K562 (cell line): ENCODE measurements around the gene KAT14. TPM values are rescaled to one million over a fixed set of nuclear protein-coding genes. Genes with fewer than 3 reads are reported as not detected.

Source experiments
- ATAC-seq: fragments of 200-7000 bp; cut with Tn5 transposase; 3 replicates; pipeline ENCODE4 v1.9.1; 2020; ENCODE audit warnings: moderate library complexity
- BruUV-seq: library from RNA; stranded (reverse); fragments of 400-500 nt; replicated peaks from 2 replicates; lab custom pipeline; 2021; lab: Mats Ljungman, UMichigan
- CTCF ChIA-PET: fragments of 300-600 bp; formaldehyde crosslinking; extraction: SDS; loops from one replicate; lab custom pipeline; 2021; ENCODE audit warnings: low intra/inter-chr PET ratio; lab: Yijun Ruan, JAX
- POLR2A ChIA-PET: fragments of 300-600, 350-650 bp; sonication (Branson Sonifier 250); formaldehyde crosslinking; extraction: SDS; loops from one replicate; lab custom pipeline; 2021; ENCODE audit warnings: antibody characterized with exemption, inconsistent platforms; lab: Yijun Ruan, JAX
- DNase-seq, 4 experiments: peaks; one replicate each; pipeline versions ENCODE4 v3.0.0 to v3.0.0-alpha.2; 2011 to 2018; ENCODE audit warnings: low spot score in 3 of 4, mixed read lengths in 3 of 4; ENCODE audit errors: extremely low read depth in 1 of 4
- FAIRE-seq: peaks from 2 replicates; lab custom pipeline; 2011; peaks lifted over from hg19 to GRCh38; lab: Jason Lieb, UNC
- H2AFZ ChIP-seq: 2 replicates; pipeline ENCODE4 v1.6.0; 2011; ENCODE audit warnings: low read depth, low read length, control low read depth, inconsistent platforms
- H3K27ac ChIP-seq: fragments of 200-600 bp; 3 replicates; pipeline ENCODE4 v1.8.0; 2011; ENCODE audit warnings: low read depth, mild to moderate bottlenecking, control low read depth, inconsistent platforms, low read length, moderate library complexity, mixed read lengths; ENCODE audit errors: extremely low read depth
- H3K27me3 ChIP-seq, 2 experiments: fragments of 300-600 bp in 1 of 2; 2 replicates in 1 of 2; 3 replicates in 1 of 2; pipeline versions ENCODE4 v1.6.0 to v1.8.0; 2011; ENCODE audit warnings: inconsistent platforms in 2 of 2, low read length in 2 of 2, mild to moderate bottlenecking in 1 of 2, mixed read lengths in 1 of 2, moderate library complexity in 1 of 2; ENCODE audit not compliant: control insufficient read depth in 2 of 2, insufficient read depth in 2 of 2
- H3K36me3 ChIP-seq: fragments of 300-600 bp; 3 replicates; pipeline ENCODE4 v1.8.0; 2011; ENCODE audit warnings: mild to moderate bottlenecking, low read length, inconsistent platforms; ENCODE audit not compliant: control insufficient read depth, insufficient read depth
- H3K4me1 ChIP-seq, 2 experiments: fragments of 200-600 bp in 1 of 2; replicated peaks in 1 of 2; 2 replicates in 1 of 2; 3 replicates in 1 of 2; pipeline versions ENCODE4 v1.5.1 to v1.8.0; 2011; ENCODE audit warnings: inconsistent platforms in 2 of 2, low read length in 2 of 2, mild to moderate bottlenecking in 1 of 2, mixed read lengths in 1 of 2, moderate library complexity in 1 of 2; ENCODE audit not compliant: control insufficient read depth in 2 of 2, insufficient read depth in 2 of 2
- H3K4me2 ChIP-seq: 2 replicates; pipeline ENCODE4 v1.6.1; 2011; ENCODE audit warnings: low read length, control low read depth, inconsistent platforms, mixed read lengths; ENCODE audit not compliant: insufficient read depth
- H3K4me3 ChIP-seq: fragments of 200-600 bp; sonication (generic), shearing (Covaris generic); 2 replicates; pipeline ENCODE4 v1.5.1; 2016; ENCODE audit warnings: control low read depth, inconsistent platforms
- H3K79me2 ChIP-seq: fragments of 200-600 bp; 3 replicates; pipeline ENCODE4 v1.8.0; 2011; ENCODE audit warnings: low read length, inconsistent platforms; ENCODE audit not compliant: control insufficient read depth, insufficient read depth
- H3K9ac ChIP-seq, 2 experiments: 2 replicates each; pipeline versions ENCODE4 v1.6.0 to v1.6.1; 2011; ENCODE audit warnings: low read depth in 2 of 2, low read length in 2 of 2, control low read depth in 1 of 2, inconsistent platforms in 1 of 2, mild to moderate bottlenecking in 1 of 2, mixed read lengths in 1 of 2; ENCODE audit not compliant: insufficient read depth in 1 of 2
- H3K9me1 ChIP-seq: one replicate; pipeline ENCODE4 v1.6.0; 2011; ENCODE audit warnings: inconsistent platforms, mild to moderate bottlenecking, low read length, moderate library complexity; ENCODE audit not compliant: control insufficient read depth, insufficient read depth
- H3K9me3 ChIP-seq: replicated peaks from 2 replicates; pipeline ENCODE4 v1.5.1; 2011; ENCODE audit warnings: low read depth, low read length, inconsistent platforms; ENCODE audit not compliant: control insufficient read depth, insufficient read depth
- H4K20me1 ChIP-seq: replicated peaks from 2 replicates; pipeline ENCODE4 v1.6.1; 2011; ENCODE audit warnings: low read length, inconsistent platforms, mixed read lengths; ENCODE audit not compliant: control insufficient read depth, insufficient read depth
- BMI1 ChIP-seq: fragments of 150-350 bp; IDR thresholded peaks from 2 replicates; pipeline ENCODE4 v1.6.1; 2014; ENCODE audit warnings: low read length
- BRF1 ChIP-seq: IDR thresholded peaks from 3 replicates; pipeline ENCODE4 v1.6.1; 2011; ENCODE audit warnings: borderline replicate concordance, mild to moderate bottlenecking; ENCODE audit not compliant: insufficient read length; ENCODE audit errors: extremely low read depth
- DLX4 ChIP-seq: fragments of 250-450 bp; sonication (Bioruptor Pico); IDR thresholded peaks from 2 replicates; pipeline ENCODE4 v1.6.1; 2021; ENCODE audit warnings: mild to moderate bottlenecking
- ESRRB ChIP-seq: fragments of 250-450 bp; sonication (Bioruptor Pico); IDR thresholded peaks from 2 replicates; pipeline ENCODE4 v1.5.0; 2020; ENCODE audit warnings: mild to moderate bottlenecking, moderate library complexity, borderline replicate concordance
- GTF2E2 ChIP-seq: fragments of 200-800 bp; sonication (Bioruptor generic); IDR thresholded peaks from 2 replicates; pipeline ENCODE4 v1.6.1; 2016; ENCODE audit warnings: missing genetic modification characterization, missing compliant biosample characterization
- KLF16 ChIP-seq: IDR thresholded peaks from 2 replicates; pipeline ENCODE4 v1.6.1; 2016; ENCODE audit warnings: antibody characterized with exemption
- NCOA6 ChIP-seq: fragments of 450-650 bp; IDR thresholded peaks from 2 replicates; pipeline ENCODE4 v1.6.1; 2017; ENCODE audit warnings: mild to moderate bottlenecking
- PKNOX1 ChIP-seq: fragments of 450-650 bp; IDR thresholded peaks from 2 replicates; pipeline ENCODE4 v1.6.1; 2016
- SMARCB1 ChIP-seq: IDR thresholded peaks from 2 replicates; pipeline ENCODE4 v1.6.1; 2011; ENCODE audit warnings: improper control_type of control experiment, low read depth; ENCODE audit not compliant: insufficient read length
- U2AF2 ChIP-seq: fragments of 200-400 bp; formaldehyde crosslinking; optimal IDR thresholded peaks from 2 replicates; pipeline ENCODE3; 2017; ENCODE audit warnings: low read depth, mild to moderate bottlenecking, low read length
- WHSC1 ChIP-seq: IDR thresholded peaks from one replicate; pipeline ENCODE4 v1.6.1; 2012; ENCODE audit warnings: low read length, control low read depth, inconsistent platforms
- WGBS: fragments of 100-300 bp; shearing (Covaris generic); methylation state at CpG from one replicate; pipeline ENCODE4 v1.1.6; 2016; ENCODE audit warnings: low coverage, mixed read lengths; ENCODE audit not compliant: insufficient coverage; ENCODE audit errors: missing lambda C conversion rate; 5-methylcytosine and 5-hydroxymethylcytosine counted together
- in situ Hi-C: fragments of 300-500 bp; cut with MboI; formaldehyde crosslinking; loops from 4 replicates; pipeline ENCODE4 v1.15.0; 2018; ENCODE audit warnings: inconsistent platforms, mixed read lengths
- intact Hi-C: fragments of 100-400 bp; cut with micrococcal nuclease; formaldehyde crosslinking; loops from 2 replicates; pipeline ENCODE4 v1.14.2; 2022
- polyA plus RNA-seq, 8 experiments: library from polyadenylated mRNA; depleted of rRNA in 4 of 8; stranded (reverse) in 5 of 8; unstranded in 3 of 8; fragments of >200 nt; fragmentation: Nextera tagmentation in 2 of 8; fragmentation: Illumina TruSeq in 1 of 8; extraction: Ambion mirVana in 2 of 8; extraction: Trizol in 1 of 8; gene quantifications; 2 replicates each; pipeline versions ENCODE4 v1.2.1 to v1.2.3, GENCODE V29; 2011 to 2014; ENCODE audit warnings: inconsistent platforms in 1 of 8, missing spikeins in 1 of 8
- total RNA-seq, 7 experiments: library from RNA; depleted of rRNA in 6 of 7; stranded (reverse); fragments of >200 nt in 6 of 7; fragmentation: Illumina TruSeq in 2 of 7; extraction: Trizol in 2 of 7; gene quantifications; 2 replicates each; pipeline versions ENCODE4 v1.2.1 to v1.2.3, GENCODE V29; 2011 to 2021; ENCODE audit warnings: low replicate concordance in 1 of 7

Gene KAT14
- total and polyA plus RNA-seq, 9 of the 15 experiments (the other 6 are each of a cell fraction or from before 2014, with no cell fraction given): 1.7 to 7.2 (median 5.6) TPM

GRCh38 chr20:18190338-18191233 lies 52.9 kb downstream of the KAT14 start:
- CTCF ChIA-PET: no interaction called here
- POLR2A ChIA-PET: no interaction called here
- Histone ChIP-seq H4K20me1 (no peaks in the 10 kb centered on the region; the same call in 1 of the 2 replicates), H3K79me2 (no peaks in the 10 kb centered on the region), H3K9me3 (no peaks in the 10 kb centered on the region), H3K27me3 (no peaks in the 10 kb centered on the region), H2AFZ (no peak overlapping the region), H3K4me1 (no peaks in the 10 kb centered on the region), H3K4me3 (no peak overlapping the region), H3K9ac (no peak overlapping the region), H3K9me1 (no peaks in the 10 kb centered on the region), H3K4me2 (no peak overlapping the region), H3K36me3 (peaks cover 5% of the 10 kb centered on the region; the same call in 1 of the 3 replicates), H3K27ac (no peak overlapping the region)
- TF ChIP-seq U2AF2 (no peak), BRF1 (no peak), PKNOX1 (no peak), DLX4 (CRISPR knock-in tag) (no peak), SMARCB1 (no peak), ESRRB (no peak), BMI1 (no peak), NCOA6 (no peak), GTF2E2 (tag) (no peak), KLF16 (no peak), WHSC1 (no peak)
- WGBS: 50% methylated on average over 1 of the region's 3 CpGs
- no TSS peak for BruUV-seq
- DNase-seq: no peak
- intact Hi-C loops: no loop called here
- no peak for FAIRE-seq
- in situ Hi-C loops: no loop called here
- ATAC-seq: no peak; the same call in 2 of the 3 replicates
